ENCODE results near the gene COL5A1.

The COL5A1 gene

GRCh38 chr9:134760750-134761420, 119.3 kb downstream of the COL5A1 start:
- DNase-seq (ENCODE audit: low spot score): no peak
- TF ChIP-seq CTCF (IDR thresholded peaks at IDR 0.05; ENCODE audit: borderline replicate concordance, control extremely low read depth, extremely low read depth, insufficient read depth, missing control alignments): no peak
- in situ Hi-C loops (cut with MboI; ENCODE audit: low sequenced_read_pairs, unreplicated experiment): no loop called here

DNA sequence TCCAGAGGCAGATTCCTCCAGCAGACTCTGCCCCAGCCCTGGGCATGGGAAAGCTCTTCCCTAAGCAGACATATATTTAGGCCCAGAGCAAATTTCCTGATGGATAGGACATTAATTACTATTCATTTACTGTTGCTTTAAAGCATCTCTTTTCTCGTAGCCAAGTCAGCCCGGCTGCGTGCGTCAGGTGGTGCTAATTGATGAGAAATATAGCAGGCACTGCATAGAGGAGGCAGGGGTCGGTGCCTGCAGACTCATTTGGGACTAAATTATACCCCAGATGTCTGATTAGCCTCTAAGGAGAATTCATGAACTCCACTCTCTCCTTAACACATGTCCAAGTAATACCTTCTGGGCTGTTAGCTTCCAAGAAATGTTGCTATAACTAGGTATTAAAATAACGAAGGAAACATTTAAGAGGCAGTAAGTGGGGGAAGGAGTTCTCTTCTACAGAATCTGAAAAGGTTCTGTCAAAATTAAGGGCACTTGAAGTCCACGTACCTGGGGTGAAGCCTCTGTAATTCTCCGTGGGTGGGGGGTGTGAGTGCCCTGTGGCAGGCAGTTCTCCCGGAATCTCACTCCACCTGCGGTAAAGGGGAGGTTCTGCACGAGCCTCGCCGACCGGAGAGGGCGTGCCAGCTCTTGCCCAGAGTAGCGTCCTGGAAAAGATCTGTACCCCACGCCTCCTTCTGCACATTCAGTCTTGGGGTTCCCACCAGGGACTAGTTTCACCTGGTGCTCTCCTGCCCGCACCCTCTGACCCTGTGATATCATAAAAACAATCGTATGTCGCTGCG, 123.1 kb downstream of the COL5A1 start:
- in situ Hi-C loops (cut with MboI; ENCODE audit: low sequenced_read_pairs, unreplicated experiment): no loop called here
- DNase-seq (ENCODE audit: low spot score): no peak
- TF ChIP-seq CTCF (IDR thresholded peaks at IDR 0.05; ENCODE audit: borderline replicate concordance, control extremely low read depth, extremely low read depth, insufficient read depth, missing control alignments): no peak

DNA sequence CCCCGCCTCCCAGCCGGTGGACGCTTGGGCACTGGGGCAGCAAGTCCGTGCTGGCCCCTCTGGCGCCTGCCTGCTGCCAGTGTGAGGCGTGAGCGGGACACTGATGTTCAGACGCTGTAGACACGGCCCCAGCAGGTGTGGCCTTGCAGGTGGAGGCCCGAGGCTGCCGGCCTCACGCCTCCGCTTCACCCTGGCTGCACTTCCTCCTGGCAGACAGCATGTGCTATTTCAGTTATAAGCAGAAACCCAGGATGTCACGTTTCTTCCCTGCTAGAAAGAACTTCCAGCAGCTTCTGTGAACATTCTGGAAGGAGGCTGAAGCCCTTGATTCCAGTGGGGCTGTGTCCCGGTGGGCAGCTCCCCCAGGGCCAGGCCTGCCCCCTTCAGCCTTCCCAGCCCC, 124.2 kb downstream of the COL5A1 start:
- in situ Hi-C loops (cut with MboI; ENCODE audit: low sequenced_read_pairs, unreplicated experiment): no loop called here
- peak; percentile 71 for DNase-seq (ENCODE audit: low spot score)
- no peak for TF ChIP-seq CTCF (IDR thresholded peaks at IDR 0.05; ENCODE audit: borderline replicate concordance, control extremely low read depth, extremely low read depth, insufficient read depth, missing control alignments)

DNA sequence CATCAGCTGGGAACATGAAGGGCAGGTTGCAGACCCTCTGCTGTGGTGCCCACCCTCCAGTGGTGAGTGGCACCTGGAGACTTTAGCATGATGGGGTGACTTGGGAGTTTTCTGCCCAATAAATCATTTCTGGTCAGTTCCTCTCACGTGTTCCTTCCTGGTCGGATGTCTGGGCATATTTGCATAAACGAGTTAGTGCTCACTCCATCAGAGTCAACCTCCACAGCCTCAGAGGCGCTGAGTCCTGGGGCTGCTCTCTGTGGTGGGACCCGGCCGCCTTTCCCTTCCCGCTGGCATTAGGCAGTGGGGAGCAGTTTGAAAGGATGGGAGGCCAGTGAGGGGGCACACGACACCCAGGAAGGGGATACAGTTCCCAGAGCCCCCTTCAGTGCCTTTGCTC, 125.0 kb downstream of the COL5A1 start:
- DNase-seq (ENCODE audit: low spot score): no peak
- no peak for TF ChIP-seq CTCF (IDR thresholded peaks at IDR 0.05; ENCODE audit: borderline replicate concordance, control extremely low read depth, extremely low read depth, insufficient read depth, missing control alignments)
- in situ Hi-C loops (cut with MboI; ENCODE audit: low sequenced_read_pairs, unreplicated experiment): no loop called here

- DNase-seq (ENCODE audit: low spot score): no peak
- in situ Hi-C loops (cut with MboI; ENCODE audit: low sequenced_read_pairs, unreplicated experiment): no loop called here
- no peak for TF ChIP-seq CTCF (IDR thresholded peaks at IDR 0.05; ENCODE audit: borderline replicate concordance, control extremely low read depth, extremely low read depth, insufficient read depth, missing control alignments)
These were observed 126.7 kb downstream of the COL5A1 start for GRCh38 chr9:134768332-134768708.

DNA sequence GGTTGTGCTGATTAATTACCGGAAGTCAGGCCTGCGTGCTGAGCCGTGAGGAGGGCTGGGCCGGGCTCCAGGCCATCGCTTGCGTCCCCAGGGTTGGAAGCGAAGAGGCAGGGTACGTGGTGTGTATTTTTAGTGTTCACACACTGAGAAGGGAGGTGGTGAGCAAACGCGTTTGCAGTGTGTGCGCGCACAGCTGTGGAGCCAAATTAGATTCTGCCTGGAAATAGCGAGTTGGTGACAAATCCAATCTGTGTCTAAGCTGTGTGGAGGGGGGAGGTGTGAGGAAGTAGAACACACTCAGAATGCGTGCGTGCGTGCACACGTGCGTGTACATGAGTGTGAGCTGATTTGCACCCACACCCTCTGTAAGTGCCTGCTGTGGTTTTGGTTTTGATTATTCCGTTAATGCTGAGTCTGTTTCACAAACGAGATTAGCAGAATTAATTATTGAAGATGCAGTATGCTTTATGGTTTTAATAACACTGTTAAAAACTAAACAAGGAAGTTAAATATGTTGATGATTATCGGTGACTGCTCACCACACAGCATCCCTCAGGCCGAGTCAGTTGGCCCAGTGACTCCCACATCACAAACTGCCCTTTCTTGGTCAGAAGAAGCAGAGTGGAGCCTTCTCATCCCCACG, 127.2 kb downstream of the COL5A1 start:
- in situ Hi-C loops (cut with MboI; ENCODE audit: low sequenced_read_pairs, unreplicated experiment): no loop called here
- no peak for TF ChIP-seq CTCF (IDR thresholded peaks at IDR 0.05; ENCODE audit: borderline replicate concordance, control extremely low read depth, extremely low read depth, insufficient read depth, missing control alignments)
- no peak for DNase-seq (ENCODE audit: low spot score)

Data from GM13976 (cell line).